ENCODE results near the gene GTF2H2C.
"Not testable (repeated sequence)": the region's sequence is repeated elsewhere in the genome, so short reads cannot be mapped to it uniquely, and the experiment has no call there.

DNA sequence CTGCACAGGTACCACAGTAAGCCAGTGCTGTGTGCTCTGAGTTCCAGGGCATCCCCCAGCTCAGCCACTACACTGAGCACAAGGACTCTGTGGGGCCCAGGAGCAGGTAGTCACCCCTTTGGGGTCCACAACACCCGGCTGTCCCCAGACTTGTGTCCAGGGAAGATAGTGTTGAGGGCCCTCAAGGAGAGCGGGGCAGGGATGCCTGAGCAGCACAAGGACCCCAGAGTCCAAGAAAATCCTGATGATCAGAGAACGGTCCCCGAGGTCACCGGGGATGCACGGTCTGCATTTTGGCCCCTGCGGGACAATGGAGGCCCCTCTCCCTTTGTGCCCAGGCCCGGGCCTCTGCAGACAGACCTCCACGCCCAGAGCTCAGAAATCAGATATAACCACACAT lies 71.9 kb downstream of the GTF2H2C start:
- TF ChIP-seq, protein P1, sequence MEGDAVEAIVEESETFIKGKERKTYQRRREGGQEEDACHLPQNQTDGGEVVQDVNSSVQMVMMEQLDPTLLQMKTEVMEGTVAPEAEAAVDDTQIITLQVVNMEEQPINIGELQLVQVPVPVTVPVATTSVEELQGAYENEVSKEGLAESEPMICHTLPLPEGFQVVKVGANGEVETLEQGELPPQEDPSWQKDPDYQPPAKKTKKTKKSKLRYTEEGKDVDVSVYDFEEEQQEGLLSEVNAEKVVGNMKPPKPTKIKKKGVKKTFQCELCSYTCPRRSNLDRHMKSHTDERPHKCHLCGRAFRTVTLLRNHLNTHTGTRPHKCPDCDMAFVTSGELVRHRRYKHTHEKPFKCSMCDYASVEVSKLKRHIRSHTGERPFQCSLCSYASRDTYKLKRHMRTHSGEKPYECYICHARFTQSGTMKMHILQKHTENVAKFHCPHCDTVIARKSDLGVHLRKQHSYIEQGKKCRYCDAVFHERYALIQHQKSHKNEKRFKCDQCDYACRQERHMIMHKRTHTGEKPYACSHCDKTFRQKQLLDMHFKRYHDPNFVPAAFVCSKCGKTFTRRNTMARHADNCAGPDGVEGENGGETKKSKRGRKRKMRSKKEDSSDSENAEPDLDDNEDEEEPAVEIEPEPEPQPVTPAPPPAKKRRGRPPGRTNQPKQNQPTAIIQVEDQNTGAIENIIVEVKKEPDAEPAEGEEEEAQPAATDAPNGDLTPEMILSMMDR (IDR thresholded peaks at IDR 0.05): not testable (repeated sequence)
- not testable (repeated sequence) for TF ChIP-seq SIN3A (IDR thresholded peaks at IDR 0.05; ENCODE audit: borderline replicate concordance, insufficient read depth, low read depth, low read length); POLR2AphosphoS5 (IDR thresholded peaks at IDR 0.05; ENCODE audit: low read depth, low read length)
- TF ChIP-seq, protein P2, sequence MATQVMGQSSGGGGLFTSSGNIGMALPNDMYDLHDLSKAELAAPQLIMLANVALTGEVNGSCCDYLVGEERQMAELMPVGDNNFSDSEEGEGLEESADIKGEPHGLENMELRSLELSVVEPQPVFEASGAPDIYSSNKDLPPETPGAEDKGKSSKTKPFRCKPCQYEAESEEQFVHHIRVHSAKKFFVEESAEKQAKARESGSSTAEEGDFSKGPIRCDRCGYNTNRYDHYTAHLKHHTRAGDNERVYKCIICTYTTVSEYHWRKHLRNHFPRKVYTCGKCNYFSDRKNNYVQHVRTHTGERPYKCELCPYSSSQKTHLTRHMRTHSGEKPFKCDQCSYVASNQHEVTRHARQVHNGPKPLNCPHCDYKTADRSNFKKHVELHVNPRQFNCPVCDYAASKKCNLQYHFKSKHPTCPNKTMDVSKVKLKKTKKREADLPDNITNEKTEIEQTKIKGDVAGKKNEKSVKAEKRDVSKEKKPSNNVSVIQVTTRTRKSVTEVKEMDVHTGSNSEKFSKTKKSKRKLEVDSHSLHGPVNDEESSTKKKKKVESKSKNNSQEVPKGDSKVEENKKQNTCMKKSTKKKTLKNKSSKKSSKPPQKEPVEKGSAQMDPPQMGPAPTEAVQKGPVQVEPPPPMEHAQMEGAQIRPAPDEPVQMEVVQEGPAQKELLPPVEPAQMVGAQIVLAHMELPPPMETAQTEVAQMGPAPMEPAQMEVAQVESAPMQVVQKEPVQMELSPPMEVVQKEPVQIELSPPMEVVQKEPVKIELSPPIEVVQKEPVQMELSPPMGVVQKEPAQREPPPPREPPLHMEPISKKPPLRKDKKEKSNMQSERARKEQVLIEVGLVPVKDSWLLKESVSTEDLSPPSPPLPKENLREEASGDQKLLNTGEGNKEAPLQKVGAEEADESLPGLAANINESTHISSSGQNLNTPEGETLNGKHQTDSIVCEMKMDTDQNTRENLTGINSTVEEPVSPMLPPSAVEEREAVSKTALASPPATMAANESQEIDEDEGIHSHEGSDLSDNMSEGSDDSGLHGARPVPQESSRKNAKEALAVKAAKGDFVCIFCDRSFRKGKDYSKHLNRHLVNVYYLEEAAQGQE (IDR thresholded peaks at IDR 0.05; ENCODE audit: insufficient read depth in 1 of 2, low read depth in 2 of 2, low read length in 1 of 2): not testable (repeated sequence)

All from Panc1 (cell line).